NCI-H510A (cell line): ENCODE measurements around the gene RNU5B-1.
"Not testable (repeated sequence)": the region's sequence is repeated elsewhere in the genome, so short reads cannot be mapped to it uniquely, and the experiment has no call there.

Experiments used
- DNase-seq: peaks from one replicate; lab custom pipeline; 2025; lab: John Stamatoyannopoulos, UW

RNU5B-1 gene

DNA sequence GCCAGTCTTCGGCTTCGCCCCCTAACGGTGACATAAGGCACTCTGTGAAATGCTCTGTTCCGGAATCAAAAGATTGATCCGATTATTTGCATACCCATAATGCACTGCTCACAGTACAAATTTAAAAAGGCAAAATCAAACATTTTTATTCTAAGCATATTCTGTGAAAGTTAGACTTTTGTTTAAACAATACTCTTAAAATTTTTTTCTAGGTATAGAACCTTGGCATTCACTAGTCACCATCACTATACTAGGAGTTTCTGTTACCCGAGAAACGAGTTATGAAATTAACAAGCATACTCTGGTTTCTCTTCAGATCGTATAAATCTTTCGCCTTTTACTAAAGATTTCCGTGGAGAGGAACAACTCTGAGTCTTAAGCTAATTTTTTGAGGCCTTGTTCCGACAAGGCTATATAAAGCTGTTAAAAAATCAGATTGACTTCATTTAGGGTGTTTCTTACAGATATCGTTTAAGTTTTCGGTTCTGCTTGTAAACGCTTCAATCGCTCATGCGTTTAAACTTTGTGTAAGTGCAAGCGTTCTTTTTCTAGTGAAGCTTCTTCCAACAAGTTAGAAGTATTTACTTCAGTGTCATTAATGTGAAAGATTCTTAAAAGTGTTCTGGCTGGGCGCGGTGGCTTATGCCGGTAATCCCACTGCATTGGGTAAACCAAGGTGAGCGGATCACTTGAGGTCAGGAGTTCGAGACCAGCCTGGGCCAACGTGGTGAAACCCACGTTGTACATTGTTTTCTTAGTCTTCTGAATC lies at the start of gene RNU5B-1:
Gene RNU5B-1, plus strand, starts transcription at position 297 of the 769 bp plus-strand sequence.
- DNase-seq: peak; percentile 60

DNA sequence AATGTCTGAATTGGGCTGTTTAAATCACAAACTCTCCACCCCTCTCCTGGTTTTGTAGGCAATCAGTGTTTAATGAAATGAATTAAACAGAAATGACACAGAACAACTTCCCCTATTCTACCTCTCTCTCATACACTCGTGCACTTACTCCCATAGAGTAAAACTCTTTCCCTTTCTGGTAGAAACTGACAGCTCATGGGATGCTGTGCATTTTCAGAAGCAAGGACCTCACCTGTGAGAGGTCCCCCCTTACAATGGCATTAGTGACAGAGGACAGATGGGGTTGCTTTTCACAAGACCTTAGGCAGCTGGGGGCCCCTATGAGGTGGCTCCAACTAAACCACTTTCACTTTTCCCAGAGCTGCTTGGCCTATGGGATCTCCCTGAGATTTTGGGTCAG lies 49.7 kb upstream of the RNU5B-1 start:
- DNase-seq: no peak

DNA sequence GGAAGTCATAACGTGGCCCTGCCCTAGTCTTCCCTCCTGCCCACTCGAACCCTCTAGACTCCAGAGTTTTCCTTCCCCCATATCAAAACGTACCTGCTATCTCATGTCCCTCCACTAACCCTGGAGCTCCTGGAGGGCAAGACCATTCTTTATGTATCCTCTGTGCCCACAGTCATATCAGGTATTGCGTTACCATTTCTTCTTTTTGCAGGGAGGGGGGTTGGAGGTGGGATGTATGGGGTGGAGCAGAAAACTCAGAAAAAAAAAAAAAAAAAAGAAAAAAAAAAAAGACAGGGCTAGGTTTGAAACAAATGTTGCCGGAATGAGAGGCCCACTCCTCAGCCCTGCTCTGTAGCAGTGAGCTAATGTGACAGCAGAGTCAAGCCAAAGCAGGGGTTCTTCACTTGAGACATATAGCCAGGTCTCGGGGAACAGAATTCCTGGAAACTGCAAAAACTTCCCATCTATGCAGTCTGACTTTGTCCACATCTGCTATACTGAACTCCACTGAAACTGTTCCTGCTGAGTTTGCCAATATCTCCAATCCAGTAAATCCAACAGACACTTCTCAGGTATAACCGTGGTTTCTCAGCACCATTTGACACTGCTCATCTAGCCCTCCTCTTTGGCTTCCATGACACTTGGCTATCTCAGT lies 48.9 kb upstream of the RNU5B-1 start:
- DNase-seq: no peak

DNA sequence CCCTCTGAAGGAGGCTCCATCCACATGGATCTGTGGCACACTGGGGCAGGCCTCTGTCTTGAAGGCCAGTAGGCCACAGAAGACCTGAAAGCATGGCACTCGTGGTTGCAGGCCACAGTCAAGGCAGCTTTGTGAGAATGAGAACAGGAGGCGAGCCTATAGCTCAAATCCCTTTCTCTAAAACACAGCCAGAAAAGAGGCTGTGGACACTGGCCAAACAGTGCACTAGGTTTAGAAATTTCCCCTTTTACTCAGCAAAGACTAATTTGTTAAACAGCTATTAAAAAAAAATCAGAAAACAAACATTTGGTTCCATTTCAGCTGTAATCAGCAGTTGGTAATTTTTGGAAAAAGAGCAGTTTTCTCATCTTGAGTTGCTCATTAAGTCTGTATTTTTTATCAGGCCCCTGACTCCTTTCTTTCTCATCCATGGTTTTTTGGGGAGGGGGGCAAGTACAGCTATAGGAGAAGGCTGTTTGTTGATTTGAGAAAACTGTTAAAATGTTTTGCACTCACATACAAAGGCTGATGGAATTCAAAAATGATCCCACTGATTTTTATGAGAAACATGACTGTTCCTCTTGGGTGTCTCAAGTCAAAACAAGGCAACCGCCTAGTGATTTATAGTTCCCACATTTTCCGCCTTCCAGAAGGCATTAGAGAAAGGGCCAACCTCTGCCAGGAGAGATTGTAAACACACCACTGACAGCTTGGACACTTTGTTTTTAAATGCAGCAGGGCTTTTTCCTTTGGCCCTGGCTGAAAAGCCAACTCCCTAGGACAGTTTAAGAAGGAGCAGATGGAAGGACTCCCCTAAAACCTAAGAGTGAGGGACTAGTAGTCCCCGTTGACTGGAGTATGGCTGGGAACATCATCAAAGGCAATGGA lies 45.9 kb upstream of the RNU5B-1 start:
- DNase-seq: no peak

DNA sequence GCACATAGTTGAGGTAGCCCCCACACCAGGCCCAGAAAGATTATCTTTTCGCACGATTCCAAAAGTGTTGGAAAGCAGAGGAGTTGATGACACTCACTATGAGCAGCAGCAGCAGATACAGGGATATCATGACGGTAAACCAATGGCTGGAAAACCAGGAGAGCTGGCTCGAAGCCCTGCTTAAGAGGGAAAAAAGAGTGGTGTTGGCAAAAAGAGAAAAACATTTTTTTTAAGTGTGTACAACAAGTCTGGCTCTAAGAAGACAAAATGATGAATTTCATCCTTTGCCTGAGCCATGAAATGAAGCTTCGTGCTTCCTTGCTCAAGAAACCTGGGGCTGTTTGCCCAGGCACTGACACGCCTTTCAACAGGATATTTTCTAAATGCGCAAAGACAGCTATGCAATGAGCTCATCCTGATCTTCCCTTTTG lies 45.1 kb upstream of the RNU5B-1 start:
- DNase-seq: no peak

DNA sequence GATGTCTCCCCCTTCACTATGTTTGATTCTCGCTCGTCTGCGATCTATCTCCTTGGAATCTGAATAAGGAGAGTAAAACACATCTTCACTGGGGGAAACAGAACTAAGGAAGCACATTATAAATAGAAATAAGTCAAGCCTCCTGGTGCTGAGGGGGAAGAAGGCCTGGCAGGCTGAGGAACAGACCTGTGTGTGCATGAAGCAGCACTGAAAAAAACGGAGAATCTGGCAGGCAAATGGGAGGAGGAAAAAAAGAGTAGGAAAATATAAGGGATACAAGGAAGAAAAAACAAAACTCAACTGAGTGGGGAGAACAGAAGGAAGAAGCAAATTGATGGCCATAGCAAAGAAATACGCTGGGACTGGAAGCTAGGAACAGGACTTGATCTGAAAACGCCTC lies 43.5 kb upstream of the RNU5B-1 start:
- DNase-seq: no peak

DNA sequence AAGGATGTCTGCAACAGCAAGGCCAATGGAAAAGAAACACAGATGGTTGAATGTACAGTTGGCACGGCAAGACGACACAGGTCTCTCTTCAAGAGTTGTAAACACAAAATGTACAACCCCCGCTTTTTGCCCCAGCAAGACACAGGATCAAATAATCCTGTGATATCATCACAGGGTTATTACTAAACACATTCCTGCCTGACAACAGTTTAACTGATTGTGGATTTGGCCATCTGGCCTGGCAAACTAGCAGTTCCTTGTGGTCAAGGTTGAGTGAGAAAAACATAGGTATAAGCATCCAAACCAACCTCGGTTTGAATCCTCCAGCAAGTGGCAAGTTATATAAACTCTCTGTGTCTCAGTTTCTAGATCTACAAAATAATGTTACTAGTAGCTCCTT lies 41.2 kb upstream of the RNU5B-1 start:
- no peak for DNase-seq

DNA sequence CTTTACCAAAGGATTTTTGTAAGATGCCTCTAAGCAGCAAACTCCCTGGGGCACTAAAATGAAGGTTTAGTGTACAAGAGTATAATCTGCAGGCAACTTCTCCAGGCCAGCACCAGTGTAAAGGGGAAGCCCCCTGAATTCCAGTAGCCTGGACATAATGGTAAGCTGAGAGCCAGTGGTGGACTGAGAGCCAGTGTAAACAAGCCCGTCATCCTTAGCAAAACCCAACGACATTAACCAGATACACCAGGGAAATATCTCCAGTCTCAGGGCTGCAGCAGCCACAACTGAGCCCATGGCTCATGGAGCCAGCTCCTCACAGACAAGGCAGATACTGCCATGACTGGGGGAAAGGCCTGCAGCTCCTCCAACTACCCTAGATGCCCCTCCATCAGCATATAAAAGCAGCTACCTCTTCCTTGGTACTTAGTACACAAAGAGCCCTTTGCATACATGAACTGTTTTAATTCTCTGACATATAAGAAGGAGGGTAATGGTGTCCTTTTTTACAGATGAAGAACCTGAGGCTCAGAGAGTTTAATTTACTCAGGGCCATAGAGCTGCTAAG lies 39.5 kb upstream of the RNU5B-1 start:
- DNase-seq: no peak

DNA sequence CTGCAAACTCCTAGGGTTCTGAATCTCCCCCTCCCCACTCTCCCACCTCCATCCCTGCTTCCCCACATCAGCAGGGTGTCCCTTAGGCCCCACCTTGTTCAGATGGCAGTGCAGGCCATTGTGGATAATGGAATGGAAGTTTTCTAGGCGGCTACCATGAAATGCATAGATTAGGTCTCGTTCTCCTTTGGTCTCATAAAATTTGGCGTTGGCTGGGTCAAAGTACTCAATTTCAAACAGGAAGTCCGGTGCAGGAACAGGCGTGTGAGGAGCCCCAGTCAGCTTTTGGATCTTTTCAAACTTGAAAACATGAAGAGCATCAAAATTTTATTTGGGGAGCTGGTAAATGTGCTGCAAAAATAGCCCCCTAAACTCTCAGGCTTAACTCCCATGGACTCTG lies 38.0 kb upstream of the RNU5B-1 start:
- DNase-seq: no peak

DNA sequence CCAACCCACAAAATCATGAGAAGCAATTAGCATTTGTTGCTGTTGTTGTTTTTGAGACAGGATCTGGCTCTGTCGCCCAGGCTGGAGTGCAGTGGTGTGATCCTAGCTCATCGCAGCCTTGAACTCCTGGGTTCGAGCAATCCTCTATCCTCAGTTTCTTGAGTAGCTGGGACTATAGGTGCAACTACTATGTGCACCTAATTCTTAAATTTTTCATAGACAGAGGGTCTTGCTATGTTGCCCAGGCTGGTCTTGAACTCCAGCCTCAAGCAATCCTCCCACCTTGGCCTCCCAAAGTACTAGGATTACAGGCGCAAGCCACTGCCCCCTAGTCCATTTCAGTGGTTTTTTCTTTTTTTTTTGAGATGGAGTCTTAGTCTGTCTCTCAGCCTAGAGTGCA lies 36.1 kb upstream of the RNU5B-1 start:
- DNase-seq: no peak

DNA sequence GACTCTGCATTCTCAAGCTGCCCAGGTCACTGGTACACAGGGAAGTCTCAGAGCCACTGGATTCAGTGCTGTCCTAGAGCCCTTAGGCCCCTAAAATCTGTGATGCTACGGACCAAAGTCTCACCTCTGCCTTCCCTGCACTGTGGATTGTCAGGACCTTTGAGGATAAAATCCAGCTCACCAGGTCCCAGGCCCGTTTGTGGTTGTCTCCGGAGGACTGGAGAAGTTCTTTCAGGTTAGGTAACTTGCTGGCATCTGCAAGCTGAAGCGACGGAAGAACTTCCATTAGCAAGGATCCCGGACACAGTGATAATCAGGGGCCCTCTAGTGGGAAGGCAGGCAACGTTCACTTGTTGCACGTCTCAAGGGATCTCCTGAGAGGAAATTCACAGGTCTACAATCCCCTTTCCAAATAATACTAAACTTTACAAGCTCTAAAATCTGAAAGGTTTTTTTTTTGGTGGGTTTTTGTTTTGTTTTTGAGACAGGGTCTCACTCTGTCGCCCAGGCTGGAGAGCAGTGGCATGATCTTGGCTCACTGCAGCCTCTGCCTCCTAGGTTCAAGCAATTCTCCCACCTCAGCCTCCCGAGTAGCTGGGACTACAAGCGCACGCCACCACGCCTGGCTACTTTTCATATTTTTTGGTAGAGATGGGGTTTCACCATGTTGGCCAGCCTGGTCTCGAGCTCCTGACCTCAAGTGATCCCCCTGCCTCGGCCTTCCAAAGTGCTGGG lies 33.5 kb upstream of the RNU5B-1 start:
- not testable (repeated sequence) for DNase-seq

DNA sequence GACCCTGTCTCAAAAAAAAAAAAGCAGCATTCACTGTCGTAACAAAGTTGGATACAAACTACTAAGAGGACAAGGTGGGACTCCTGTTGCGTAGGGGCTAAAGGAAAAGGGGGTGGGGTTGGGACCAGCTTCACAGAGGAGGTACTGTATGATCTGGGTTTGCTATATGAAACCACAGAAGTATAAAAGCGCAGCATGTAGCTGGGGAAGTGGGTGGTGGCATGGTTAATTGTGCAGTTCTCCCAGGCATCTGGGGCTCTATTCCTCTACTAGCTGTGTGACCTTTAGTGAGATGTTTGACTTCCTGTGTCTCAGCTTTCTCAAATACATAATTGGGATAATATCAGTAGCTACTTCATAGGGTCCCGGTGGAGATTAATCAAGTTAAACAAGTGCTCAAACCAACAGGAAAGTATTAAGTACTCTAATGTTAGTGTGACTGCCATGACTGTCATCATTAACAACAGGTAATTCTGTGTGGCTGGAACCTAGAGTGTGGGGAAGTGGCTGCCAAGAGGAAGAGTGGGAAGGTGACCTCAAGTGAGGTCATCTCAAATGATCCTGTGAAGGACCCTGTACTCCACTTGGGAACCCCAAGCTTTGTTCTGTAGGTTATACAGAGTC lies 29.3 kb upstream of the RNU5B-1 start:
- DNase-seq: no peak

DNA sequence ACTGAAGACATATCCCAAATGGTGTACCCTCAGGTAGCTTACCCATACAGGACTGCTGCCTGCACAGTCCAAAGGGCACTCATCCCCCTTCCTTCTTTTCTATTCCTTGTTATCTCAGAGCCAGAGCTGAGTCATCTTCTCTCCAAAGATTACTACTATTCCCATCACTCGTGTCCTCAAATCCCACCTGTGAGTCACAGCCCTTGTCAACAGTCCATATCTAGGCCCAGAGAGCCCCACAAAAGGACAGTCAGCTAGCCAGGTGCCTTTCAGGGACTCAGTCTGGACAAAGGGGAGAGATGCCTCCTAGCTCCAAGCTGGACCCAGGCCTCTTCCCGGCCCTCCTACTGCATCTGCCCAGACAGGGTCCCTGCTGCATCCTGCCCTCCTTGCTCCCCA lies 28.8 kb upstream of the RNU5B-1 start:
- DNase-seq: no peak

DNA sequence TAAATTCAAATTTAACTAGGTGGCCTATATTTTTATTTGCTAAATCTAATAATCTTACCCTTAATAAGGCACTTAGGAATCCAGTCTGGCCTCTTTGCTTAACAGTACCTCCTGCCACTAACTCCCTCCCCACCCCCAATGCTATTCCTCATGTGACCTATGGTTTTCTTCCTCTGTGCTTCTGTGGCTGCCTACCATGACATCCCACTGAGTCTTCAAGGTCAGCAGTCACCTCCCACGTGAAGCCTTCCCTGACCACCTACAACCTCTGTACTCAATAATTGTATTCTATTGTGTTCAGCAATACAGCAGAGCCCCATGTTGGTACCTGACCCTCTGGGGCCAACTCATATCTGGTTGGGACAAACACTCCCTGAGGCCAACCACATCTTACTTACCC lies 27.5 kb upstream of the RNU5B-1 start:
- no peak for DNase-seq

DNA sequence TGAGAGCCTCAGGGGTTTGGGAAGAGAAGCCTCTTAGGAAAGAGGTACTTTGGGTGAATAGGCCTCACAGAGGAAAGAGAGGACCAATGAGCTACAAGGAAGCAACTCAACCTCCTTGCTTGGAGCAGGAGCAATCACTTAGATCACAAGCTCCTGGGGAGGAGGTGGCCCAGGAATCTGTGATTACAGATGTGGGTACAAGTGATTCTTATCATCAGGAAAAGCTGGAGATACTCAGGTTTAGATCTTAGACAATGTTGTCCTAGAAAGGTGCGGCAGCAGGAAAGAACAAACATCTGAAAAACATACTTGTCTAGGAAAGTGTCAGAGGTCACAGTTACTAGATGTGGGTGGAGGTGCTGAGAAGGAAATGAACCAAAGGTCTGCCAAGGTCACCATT lies 26.0 kb upstream of the RNU5B-1 start:
- no peak for DNase-seq

DNA sequence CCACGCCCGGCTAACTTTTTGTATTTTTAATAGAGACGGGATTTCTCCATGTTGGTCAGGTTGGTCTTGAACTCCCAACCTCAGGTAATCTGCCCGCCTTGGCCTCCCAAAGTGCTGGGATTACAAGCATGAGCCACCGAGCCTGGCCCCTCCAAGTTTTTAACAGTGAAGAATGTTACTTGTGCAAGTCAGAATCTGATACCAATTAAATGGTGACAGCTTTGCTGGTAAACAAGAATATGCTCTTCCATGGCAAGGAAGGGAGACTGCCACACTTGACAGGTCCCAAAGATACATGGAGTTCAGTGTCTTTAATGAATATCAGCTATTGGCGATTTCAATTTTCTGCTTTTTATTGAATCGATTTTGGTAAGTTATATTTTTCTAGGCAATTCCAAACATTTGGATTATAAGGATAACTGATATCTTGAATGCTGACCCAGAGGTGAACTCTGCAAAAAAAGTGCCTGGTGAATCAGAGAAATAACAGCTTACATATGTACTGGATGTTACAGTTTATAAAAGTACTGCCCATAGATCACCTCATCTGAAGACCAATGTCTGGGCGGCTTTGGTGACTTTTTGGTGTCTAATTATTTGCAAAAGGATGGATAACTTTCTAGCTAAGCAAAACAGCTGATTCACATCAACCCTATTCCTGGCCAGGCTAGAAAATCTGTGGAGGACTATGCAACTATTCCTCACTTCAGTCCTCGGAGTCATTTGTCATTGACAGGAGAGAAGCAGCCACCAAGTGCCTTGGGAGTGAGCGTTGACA lies 19.0 kb upstream of the RNU5B-1 start:
- no peak for DNase-seq

DNA sequence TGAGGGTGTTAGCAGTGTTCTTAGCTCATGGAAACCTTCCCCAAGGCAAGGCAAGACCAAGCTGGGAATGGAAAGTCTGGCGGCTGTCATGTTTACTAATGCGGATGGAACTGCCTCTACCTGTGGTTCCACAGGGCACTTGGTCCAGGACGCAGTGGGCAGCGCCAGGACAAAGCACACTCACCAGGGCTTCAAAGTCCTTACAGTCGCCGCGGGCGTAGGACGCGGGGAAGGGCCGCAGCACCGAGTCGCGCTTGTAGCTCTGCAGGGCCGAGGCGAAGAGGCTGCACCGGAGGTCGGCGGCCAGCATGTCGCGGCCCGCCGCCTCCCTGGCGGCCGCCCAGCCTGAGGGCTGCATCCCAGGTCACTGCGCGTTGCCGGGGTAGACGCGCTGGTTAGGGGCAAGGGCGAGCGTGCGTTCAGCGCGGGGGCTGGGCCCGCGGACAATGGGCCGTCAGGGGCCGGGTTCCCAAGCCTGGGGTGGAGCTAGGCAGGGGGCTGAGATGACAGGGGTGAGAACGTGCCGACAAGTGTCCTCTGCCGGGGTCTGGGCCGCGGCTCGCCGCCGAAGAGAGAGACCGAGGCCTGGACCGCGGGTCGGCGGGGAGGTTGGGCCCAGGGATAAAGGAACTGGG lies 18.3 kb upstream of the RNU5B-1 start:
- DNase-seq: no peak

DNA sequence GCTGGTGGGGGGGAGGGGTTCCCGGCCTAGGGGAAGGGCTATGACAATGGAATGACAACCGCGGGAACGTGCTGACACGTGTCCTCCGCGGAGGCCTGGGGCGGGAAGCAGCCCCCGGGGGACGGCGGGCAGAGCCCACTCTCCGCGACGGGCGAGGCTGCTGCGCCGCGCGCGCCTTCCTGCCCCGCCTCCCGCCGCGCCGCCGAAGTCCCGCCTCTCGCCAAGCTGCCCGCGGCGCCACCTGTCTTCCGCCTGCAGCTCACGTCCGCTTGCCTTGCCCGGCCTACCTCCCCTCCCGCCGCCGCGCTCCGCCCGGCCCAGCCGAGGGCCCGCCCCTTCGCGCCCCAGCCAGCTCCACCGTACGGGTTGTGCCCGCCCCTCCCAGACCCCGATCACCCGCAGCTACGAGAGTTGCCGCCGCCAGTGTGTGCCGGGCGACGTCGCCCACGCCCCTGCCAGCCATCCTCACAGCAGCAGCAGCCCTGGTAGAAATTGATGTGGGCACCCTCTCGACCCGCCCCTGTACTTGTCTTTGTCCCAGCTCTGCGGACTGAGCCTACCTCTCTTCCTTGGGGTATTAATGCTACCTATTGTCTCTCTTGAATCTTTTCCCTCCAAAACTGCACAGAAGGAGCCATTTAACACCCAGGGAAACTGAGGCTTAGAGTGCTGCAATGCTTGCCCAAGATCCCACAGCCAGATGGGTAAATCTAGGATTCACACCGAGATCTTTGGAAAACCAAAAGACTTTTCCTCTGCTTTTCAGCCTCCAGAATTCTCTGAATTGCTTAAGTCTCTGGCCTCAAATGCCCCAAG lies 17.6 kb upstream of the RNU5B-1 start, which contains the start of gene PARP16:
Gene PARP16, minus strand, starts transcription at position 180 of the 816 bp plus-strand sequence. CDS start 457 bp downstream, outside the sequence.
- DNase-seq: peak; percentile 70

DNA sequence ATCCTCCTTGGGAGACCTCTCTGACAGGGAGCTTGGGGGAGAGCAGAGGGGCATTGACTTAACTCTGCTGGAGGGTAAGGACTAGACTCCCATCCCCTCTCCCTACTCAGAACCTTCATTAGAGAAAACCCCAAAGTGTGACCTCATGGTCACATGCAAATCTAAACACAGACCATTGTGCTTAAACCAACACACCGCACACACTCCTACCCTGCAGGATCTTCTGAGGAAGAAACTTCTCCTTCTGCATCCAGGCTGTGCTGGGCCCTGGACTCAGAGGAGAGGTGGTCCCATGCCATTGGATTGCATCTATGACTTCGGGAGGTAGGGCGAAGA lies 17.0 kb upstream of the RNU5B-1 start:
- DNase-seq: no peak
